HEK293 (cell line): ENCODE results near the gene TANGO2.
A peak's percentile ranks its signal among the peaks of the same experiment; 100 is the strongest.

Source experiments
- CTCF ChIA-PET: fragments of 350-600 bp; formaldehyde crosslinking; extraction: SDS; loops from one replicate; lab custom pipeline; 2021; ENCODE audit warnings: antibody characterized with exemption; lab: Yijun Ruan, JAX
- POLR2A ChIA-PET: fragments of 300-600 bp; formaldehyde crosslinking; extraction: SDS; loops from one replicate; lab custom pipeline; 2020; ENCODE audit warnings: antibody characterized with exemption, inconsistent platforms; lab: Yijun Ruan, JAX
- H3K27ac ChIP-seq: fragments of 200-500 bp; sonication (Bioruptor generic); 2 replicates; pipeline ENCODE4 v1.5.1; 2014; ENCODE audit warnings: low read depth, low read length, control low read depth, inconsistent platforms; ENCODE audit errors: extremely low read depth
- H3K36me3 ChIP-seq, 2 experiments: fragments of 200-500 bp in 1 of 2; sonication (Bioruptor generic) in 1 of 2; 1 replicate in 1 of 2; 2 replicates in 1 of 2; pipeline ENCODE4 v1.5.1; 2014 to 2017; ENCODE audit warnings: inconsistent platforms in 2 of 2, low read length in 2 of 2; ENCODE audit not compliant: control insufficient read depth in 2 of 2, insufficient read depth in 1 of 2
- H3K4me1 ChIP-seq: fragments of 200-500 bp; sonication (Bioruptor generic); 2 replicates; pipeline ENCODE4 v1.5.1; 2014; ENCODE audit warnings: mild to moderate bottlenecking, low read length, inconsistent platforms; ENCODE audit not compliant: control insufficient read depth, insufficient read depth
- H3K4me3 ChIP-seq: 2 replicates; pipeline ENCODE4 v1.5.1; 2011; ENCODE audit warnings: low read depth, mild to moderate bottlenecking, control low read depth, low read length, moderate library complexity
- H3K9me3 ChIP-seq: fragments of 200-500 bp; sonication (Bioruptor generic); 2 replicates; pipeline ENCODE4 v1.5.1; 2014; ENCODE audit warnings: low read depth, low read length, inconsistent platforms; ENCODE audit not compliant: control insufficient read depth, insufficient read depth
- BCL11B ChIP-seq: fragments of 450-650 bp; formaldehyde crosslinking; IDR thresholded peaks from 2 replicates; pipeline ENCODE4 v1.5.1; 2016; ENCODE audit warnings: low read depth, missing biosample characterization, missing genetic modification characterization
- GLIS2 ChIP-seq: fragments of 450-650 bp; formaldehyde crosslinking; IDR thresholded peaks from 2 replicates; pipeline ENCODE4 v1.5.1; 2016; ENCODE audit warnings: missing biosample characterization, missing genetic modification characterization
- HOXC10 ChIP-seq: sonication (generic); formaldehyde crosslinking; IDR thresholded peaks from 2 replicates; pipeline ENCODE4 v1.8.1; 2023; ENCODE audit warnings: mild to moderate bottlenecking, missing genetic modification reagents
- KLF9 ChIP-seq: fragments of 450-650 bp; formaldehyde crosslinking; IDR thresholded peaks from 2 replicates; pipeline ENCODE4 v1.5.1; 2016; ENCODE audit warnings: missing biosample characterization, missing genetic modification characterization, low read depth
- ZBTB1 ChIP-seq: fragments of 450-650 bp; formaldehyde crosslinking; IDR thresholded peaks from 2 replicates; pipeline ENCODE4 v1.5.1; 2016; ENCODE audit warnings: missing biosample characterization, missing genetic modification characterization
- ZBTB48 ChIP-seq: fragments of 450-650 bp; formaldehyde crosslinking; IDR thresholded peaks from 2 replicates; pipeline ENCODE4 v1.5.1; 2016; ENCODE audit warnings: missing biosample characterization, missing genetic modification characterization
- ZNF133 ChIP-seq: fragments of 450-650 bp; formaldehyde crosslinking; IDR thresholded peaks from 2 replicates; pipeline ENCODE4 v1.5.1; 2016; ENCODE audit warnings: missing biosample characterization, missing genetic modification characterization
- ZNF169 ChIP-seq: fragments of 450-650 bp; formaldehyde crosslinking; IDR thresholded peaks from 2 replicates; pipeline ENCODE4 v1.5.1; 2016; ENCODE audit warnings: missing biosample characterization, missing genetic modification characterization
- ZNF174 ChIP-seq: fragments of 450-650 bp; formaldehyde crosslinking; IDR thresholded peaks from 2 replicates; pipeline ENCODE4 v1.5.0; 2017; ENCODE audit warnings: missing biosample characterization, mild to moderate bottlenecking, missing genetic modification characterization
- ZNF266 ChIP-seq: fragments of 450-650 bp; formaldehyde crosslinking; IDR thresholded peaks from 2 replicates; pipeline ENCODE4 v1.5.1; 2016; ENCODE audit warnings: missing biosample characterization, missing genetic modification characterization, low read depth
- ZNF48 ChIP-seq: fragments of 450-650 bp; formaldehyde crosslinking; IDR thresholded peaks from 2 replicates; pipeline ENCODE4 v1.5.1; 2016; ENCODE audit warnings: missing biosample characterization, missing genetic modification characterization
- ZNF521 ChIP-seq: fragments of 450-650 bp; formaldehyde crosslinking; IDR thresholded peaks from 2 replicates; pipeline ENCODE4 v1.5.1; 2017; ENCODE audit warnings: missing biosample characterization, mild to moderate bottlenecking, missing genetic modification characterization
- ZNF549 ChIP-seq: fragments of 450-650 bp; IDR thresholded peaks from 2 replicates; pipeline ENCODE4 v1.5.1; 2018; ENCODE audit warnings: missing biosample characterization, missing genetic modification characterization, mild to moderate bottlenecking, inconsistent platforms, moderate library complexity
- ZNF571 ChIP-seq: fragments of 450-650 bp; formaldehyde crosslinking; IDR thresholded peaks from 2 replicates; pipeline ENCODE4 v1.5.0; 2017; ENCODE audit warnings: missing biosample characterization, missing genetic modification characterization
- ZNF76 ChIP-seq: fragments of 450-650 bp; formaldehyde crosslinking; IDR thresholded peaks from 2 replicates; pipeline ENCODE4; 2016; ENCODE audit warnings: low read depth, missing biosample characterization, missing genetic modification characterization, borderline replicate concordance
- ZNF777 ChIP-seq: fragments of 450-650 bp; formaldehyde crosslinking; IDR thresholded peaks from 2 replicates; pipeline ENCODE4 v1.5.1; 2017; ENCODE audit warnings: missing biosample characterization, missing genetic modification characterization, borderline replicate concordance
- TF ChIP-seq, protein P1 (sequence below): fragments of 450-650 bp; formaldehyde crosslinking; conservative IDR thresholded peaks from 2 replicates; pipeline ENCODE4 v1.5.1; 2016; ENCODE audit warnings: low read depth, missing biosample characterization, missing genetic modification characterization
- TF ChIP-seq, protein P2 (sequence below): fragments of 450-650 bp; formaldehyde crosslinking; IDR thresholded peaks from 2 replicates; pipeline ENCODE4 v1.5.1; 2017; ENCODE audit warnings: missing biosample characterization, missing genetic modification characterization
- TF ChIP-seq, protein P3 (sequence below): fragments of 450-650 bp; formaldehyde crosslinking; IDR thresholded peaks from 2 replicates; pipeline ENCODE4 v1.5.1; 2016; ENCODE audit warnings: missing biosample characterization, missing genetic modification characterization
- TF ChIP-seq, protein P4 (sequence below): fragments of 450-650 bp; formaldehyde crosslinking; IDR thresholded peaks from 2 replicates; pipeline ENCODE4 v1.5.1; 2016; ENCODE audit warnings: missing biosample characterization, missing genetic modification characterization
- TF ChIP-seq, protein P5 (sequence below): fragments of 450-650 bp; formaldehyde crosslinking; IDR thresholded peaks from 2 replicates; pipeline ENCODE4 v1.5.1; 2016; ENCODE audit warnings: missing biosample characterization, missing genetic modification characterization
- TF ChIP-seq, protein P6 (sequence below): fragments of 450-650 bp; formaldehyde crosslinking; IDR thresholded peaks from 2 replicates; pipeline ENCODE4 v1.5.1; 2016; ENCODE audit warnings: missing biosample characterization, missing genetic modification characterization
- TF ChIP-seq, protein P7 (sequence below): fragments of 450-650 bp; formaldehyde crosslinking; optimal IDR thresholded peaks from 2 replicates; pipeline ENCODE3; 2016; ENCODE audit warnings: missing biosample characterization, mild to moderate bottlenecking, missing genetic modification characterization

TANGO2 gene

DNA sequence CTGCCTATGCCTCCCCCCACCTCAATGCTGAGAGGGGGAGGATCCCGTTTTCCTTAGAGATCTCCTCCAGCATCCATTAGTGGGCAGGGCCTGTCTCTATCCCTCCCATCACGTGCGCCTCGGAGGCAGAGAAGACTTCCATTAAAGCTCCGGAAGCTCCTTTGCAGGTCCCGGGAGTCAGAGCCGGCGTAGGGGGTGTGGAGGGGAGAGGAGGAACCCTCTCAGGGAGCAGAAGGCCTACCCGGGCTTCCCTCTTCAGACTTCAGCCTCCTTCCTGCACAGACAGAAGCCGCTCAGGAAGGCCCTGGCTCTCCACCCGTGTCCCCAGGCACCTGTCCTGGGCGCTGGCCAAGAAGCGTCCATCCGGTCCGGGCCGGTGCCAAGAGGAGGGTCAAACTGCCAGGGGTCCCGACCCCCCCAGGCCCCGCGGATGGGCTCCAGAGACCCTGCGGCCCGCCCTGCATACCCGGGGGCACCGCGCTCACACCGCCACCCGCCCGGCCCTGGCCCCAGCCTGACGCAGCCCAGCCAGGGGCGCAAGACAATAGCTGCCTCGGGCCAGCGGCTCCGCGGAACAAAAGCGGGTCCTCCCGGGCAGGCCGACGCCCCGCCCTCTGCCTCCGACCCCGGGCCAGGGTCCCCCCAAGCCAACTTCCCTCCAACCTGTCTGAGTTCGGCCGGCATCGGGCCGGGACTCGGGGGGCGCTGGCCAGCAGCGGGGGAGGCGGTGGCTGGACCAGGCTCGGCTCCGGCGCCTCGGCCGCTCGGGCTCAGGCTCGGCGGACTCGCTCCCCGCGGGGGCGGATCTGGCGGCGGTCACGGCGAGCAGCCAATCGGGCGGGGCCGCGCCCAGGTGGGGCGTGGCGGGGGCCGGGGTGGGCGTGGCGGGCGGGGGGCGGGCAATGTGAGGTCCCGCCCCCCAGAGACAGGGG lies 34.2 kb upstream of the TANGO2 start:
- Histone ChIP-seq H3K36me3 (peaks cover 0 to 3% of the 10 kb centered on the region in 2 experiments; a peak in 1 of 3 replicates), H3K4me1 (peaks cover 14% of the 10 kb centered on the region), H3K27ac (peak overlapping the region; percentile 52), H3K4me3 (peak overlapping the region; percentile 66), H3K9me3 (no peaks in the 10 kb centered on the region)
- POLR2A ChIA-PET = interaction anchor here (0.6 to 1.4 kb wide), 9 partner anchors 9 to 131 kb away, joined by 3 to 5 read pairs (median 4); partner anchors contain the start of genes TANGO2 and TRMT2A
- CTCF ChIA-PET = interaction anchor here (0.9 to 1.3 kb wide), 2 partner anchors 12 to 26 kb away, joined by 3 to 4 read pairs; no protein-coding TSS in a partner anchor
- TF ChIP-seq ZNF169 (no peak), ZNF48 (tag by site-specific recombination) (no peak), ZNF266 (0 out of 2 replicates have a peak, but pooled peaks have one; percentile 16), ZBTB48 (tag by site-specific recombination) (peak; percentile 42; the same call in 1 of the 2 replicates), KLF9 (peak; percentile 32; the same call in 1 of the 2 replicates), ZNF571 (tag by site-specific recombination) (no peak), ZNF133 (tag by site-specific recombination) (no peak), ZNF521 (tag by site-specific recombination) (no peak), ZBTB1 (tag by site-specific recombination) (no peak), ZNF777 (tag by site-specific recombination) (no peak), GLIS2 (peak; percentile 83), HOXC10 (no peak), ZNF174 (tag by site-specific recombination) (no peak), BCL11B (tag by site-specific recombination) (peak; percentile 73; the same call in 1 of the 2 replicates), ZNF549 (no peak), ZNF76 (tag by site-specific recombination) (peak; percentile 27; the same call in 1 of the 2 replicates)
- TF ChIP-seq, protein P1, sequence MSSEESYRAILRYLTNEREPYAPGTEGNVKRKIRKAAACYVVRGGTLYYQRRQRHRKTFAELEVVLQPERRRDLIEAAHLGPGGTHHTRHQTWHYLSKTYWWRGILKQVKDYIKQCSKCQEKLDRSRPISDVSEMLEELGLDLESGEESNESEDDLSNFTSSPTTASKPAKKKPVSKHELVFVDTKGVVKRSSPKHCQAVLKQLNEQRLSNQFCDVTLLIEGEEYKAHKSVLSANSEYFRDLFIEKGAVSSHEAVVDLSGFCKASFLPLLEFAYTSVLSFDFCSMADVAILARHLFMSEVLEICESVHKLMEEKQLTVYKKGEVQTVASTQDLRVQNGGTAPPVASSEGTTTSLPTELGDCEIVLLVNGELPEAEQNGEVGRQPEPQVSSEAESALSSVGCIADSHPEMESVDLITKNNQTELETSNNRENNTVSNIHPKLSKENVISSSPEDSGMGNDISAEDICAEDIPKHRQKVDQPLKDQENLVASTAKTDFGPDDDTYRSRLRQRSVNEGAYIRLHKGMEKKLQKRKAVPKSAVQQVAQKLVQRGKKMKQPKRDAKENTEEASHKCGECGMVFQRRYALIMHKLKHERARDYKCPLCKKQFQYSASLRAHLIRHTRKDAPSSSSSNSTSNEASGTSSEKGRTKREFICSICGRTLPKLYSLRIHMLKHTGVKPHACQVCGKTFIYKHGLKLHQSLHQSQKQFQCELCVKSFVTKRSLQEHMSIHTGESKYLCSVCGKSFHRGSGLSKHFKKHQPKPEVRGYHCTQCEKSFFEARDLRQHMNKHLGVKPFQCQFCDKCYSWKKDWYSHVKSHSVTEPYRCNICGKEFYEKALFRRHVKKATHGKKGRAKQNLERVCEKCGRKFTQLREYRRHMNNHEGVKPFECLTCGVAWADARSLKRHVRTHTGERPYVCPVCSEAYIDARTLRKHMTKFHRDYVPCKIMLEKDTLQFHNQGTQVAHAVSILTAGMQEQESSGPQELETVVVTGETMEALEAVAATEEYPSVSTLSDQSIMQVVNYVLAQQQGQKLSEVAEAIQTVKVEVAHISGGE = no peak
- TF ChIP-seq, protein P2, sequence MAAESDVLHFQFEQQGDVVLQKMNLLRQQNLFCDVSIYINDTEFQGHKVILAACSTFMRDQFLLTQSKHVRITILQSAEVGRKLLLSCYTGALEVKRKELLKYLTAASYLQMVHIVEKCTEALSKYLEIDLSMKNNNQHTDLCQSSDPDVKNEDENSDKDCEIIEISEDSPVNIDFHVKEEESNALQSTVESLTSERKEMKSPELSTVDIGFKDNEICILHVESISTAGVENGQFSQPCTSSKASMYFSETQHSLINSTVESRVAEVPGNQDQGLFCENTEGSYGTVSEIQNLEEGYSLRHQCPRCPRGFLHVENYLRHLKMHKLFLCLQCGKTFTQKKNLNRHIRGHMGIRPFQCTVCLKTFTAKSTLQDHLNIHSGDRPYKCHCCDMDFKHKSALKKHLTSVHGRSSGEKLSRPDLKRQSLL = peak; percentile 62; the same call in 1 of the 2 replicates
- TF ChIP-seq, protein P3, sequence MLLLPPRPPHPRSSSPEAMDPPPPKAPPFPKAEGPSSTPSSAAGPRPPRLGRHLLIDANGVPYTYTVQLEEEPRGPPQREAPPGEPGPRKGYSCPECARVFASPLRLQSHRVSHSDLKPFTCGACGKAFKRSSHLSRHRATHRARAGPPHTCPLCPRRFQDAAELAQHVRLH (tag by site-specific recombination) = no peak
- TF ChIP-seq, protein P4, sequence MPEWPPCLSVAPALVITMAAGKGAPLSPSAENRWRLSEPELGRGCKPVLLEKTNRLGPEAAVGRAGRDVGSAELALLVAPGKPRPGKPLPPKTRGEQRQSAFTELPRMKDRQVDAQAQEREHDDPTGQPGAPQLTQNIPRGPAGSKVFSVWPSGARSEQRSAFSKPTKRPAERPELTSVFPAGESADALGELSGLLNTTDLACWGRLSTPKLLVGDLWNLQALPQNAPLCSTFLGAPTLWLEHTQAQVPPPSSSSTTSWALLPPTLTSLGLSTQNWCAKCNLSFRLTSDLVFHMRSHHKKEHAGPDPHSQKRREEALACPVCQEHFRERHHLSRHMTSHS (tag by site-specific recombination) = no peak
- TF ChIP-seq, protein P5, sequence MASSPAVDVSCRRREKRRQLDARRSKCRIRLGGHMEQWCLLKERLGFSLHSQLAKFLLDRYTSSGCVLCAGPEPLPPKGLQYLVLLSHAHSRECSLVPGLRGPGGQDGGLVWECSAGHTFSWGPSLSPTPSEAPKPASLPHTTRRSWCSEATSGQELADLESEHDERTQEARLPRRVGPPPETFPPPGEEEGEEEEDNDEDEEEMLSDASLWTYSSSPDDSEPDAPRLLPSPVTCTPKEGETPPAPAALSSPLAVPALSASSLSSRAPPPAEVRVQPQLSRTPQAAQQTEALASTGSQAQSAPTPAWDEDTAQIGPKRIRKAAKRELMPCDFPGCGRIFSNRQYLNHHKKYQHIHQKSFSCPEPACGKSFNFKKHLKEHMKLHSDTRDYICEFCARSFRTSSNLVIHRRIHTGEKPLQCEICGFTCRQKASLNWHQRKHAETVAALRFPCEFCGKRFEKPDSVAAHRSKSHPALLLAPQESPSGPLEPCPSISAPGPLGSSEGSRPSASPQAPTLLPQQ (tag by site-specific recombination) = 0 out of 2 replicates have a peak, but pooled peaks have one; percentile 11
- TF ChIP-seq, protein P6, sequence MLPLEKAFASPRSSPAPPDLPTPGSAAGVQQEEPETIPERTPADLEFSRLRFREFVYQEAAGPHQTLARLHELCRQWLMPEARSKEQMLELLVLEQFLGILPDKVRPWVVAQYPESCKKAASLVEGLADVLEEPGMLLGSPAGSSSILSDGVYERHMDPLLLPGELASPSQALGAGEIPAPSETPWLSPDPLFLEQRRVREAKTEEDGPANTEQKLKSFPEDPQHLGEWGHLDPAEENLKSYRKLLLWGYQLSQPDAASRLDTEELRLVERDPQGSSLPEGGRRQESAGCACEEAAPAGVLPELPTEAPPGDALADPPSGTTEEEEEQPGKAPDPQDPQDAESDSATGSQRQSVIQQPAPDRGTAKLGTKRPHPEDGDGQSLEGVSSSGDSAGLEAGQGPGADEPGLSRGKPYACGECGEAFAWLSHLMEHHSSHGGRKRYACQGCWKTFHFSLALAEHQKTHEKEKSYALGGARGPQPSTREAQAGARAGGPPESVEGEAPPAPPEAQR = no peak
- TF ChIP-seq, protein P7, sequence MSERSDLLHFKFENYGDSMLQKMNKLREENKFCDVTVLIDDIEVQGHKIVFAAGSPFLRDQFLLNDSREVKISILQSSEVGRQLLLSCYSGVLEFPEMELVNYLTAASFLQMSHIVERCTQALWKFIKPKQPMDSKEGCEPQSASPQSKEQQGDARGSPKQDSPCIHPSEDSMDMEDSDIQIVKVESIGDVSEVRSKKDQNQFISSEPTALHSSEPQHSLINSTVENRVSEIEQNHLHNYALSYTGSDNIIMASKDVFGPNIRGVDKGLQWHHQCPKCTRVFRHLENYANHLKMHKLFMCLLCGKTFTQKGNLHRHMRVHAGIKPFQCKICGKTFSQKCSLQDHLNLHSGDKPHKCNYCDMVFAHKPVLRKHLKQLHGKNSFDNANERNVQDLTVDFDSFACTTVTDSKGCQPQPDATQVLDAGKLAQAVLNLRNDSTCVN (tag by site-specific recombination) = peak; percentile 69
